Naive thymus-derived CD4-positive, alpha-beta T cell (primary cell): ENCODE measurements around the gene TRIO. TPM values are rescaled to one million over a fixed set of nuclear protein-coding genes. Genes with fewer than 3 reads are reported as not detected.
A peak's percentile ranks its signal among the peaks of the same experiment; 100 is the strongest.
"Not testable (repeated sequence)": the region's sequence is repeated elsewhere in the genome, so short reads cannot be mapped to it uniquely, and the experiment has no call there.

Source experiments
- ATAC-seq: fragments of 150-1000 bp; cut with Tn5 transposase; 2 replicates; pipeline ENCODE4 v1.10.0; 2021; ENCODE audit warnings: mild to moderate bottlenecking, moderate library complexity
- CTCF ChIA-PET: fragments of 350-600 bp; sonication (Branson Sonifier 250); formaldehyde crosslinking; loops from one replicate; lab custom pipeline; 2021; ENCODE audit warnings: antibody characterized with exemption; lab: Charles Lee
- POLR2A ChIA-PET: fragments of 350-600 bp; sonication (Branson Sonifier 250); formaldehyde crosslinking; loops from one replicate; lab custom pipeline; 2021; ENCODE audit warnings: antibody characterized with exemption, inconsistent platforms; lab: Charles Lee
- DNase-seq, 9 donors: peaks; one replicate each; pipeline versions ENCODE4 v3.0.0 to v3.0.0-alpha.2; 2020 to 2022; ENCODE audit warnings: mixed read lengths in 1 of 9
- H3K27ac ChIP-seq: one replicate; pipeline ENCODE4 v1.7.0; 2013; ENCODE audit warnings: mild to moderate bottlenecking, low read depth, low read length, moderate library complexity
- H3K27me3 ChIP-seq, 2 donors: one replicate each; pipeline ENCODE4 v1.7.0; 2013; ENCODE audit warnings: low read length in 2 of 2, mild to moderate bottlenecking in 2 of 2, moderate library complexity in 2 of 2; ENCODE audit not compliant: control insufficient read depth in 2 of 2, insufficient read depth in 2 of 2
- H3K36me3 ChIP-seq, 3 experiments: 1 replicate in 2 of 3; 2 replicates in 1 of 3; pipeline ENCODE4 v1.7.0; 2013; ENCODE audit warnings: low read length in 3 of 3, mild to moderate bottlenecking in 3 of 3, moderate library complexity in 1 of 3; ENCODE audit not compliant: insufficient read depth in 3 of 3, control insufficient read depth in 2 of 3
- H3K4me1 ChIP-seq, 2 donors: one replicate each; pipeline ENCODE4 v1.7.0; 2013; ENCODE audit warnings: low read length in 2 of 2, mild to moderate bottlenecking in 2 of 2, moderate library complexity in 1 of 2; ENCODE audit not compliant: control insufficient read depth in 2 of 2, insufficient read depth in 2 of 2
- H3K4me3 ChIP-seq: 2 replicates; pipeline ENCODE4 v1.7.0; 2013; ENCODE audit warnings: mild to moderate bottlenecking, low read length
- H3K9me3 ChIP-seq, 3 experiments: 1 replicate in 2 of 3; 2 replicates in 1 of 3; pipeline ENCODE4 v1.7.0; 2013; ENCODE audit warnings: low read length in 3 of 3; ENCODE audit not compliant: control insufficient read depth in 2 of 3
- H3K27ac Mint-ChIP-seq, 9 donors: one replicate each; pipeline ENCODE4 v1.8.0; 2020 to 2022; ENCODE audit warnings: mixed read lengths in 9 of 9, mild to moderate bottlenecking in 8 of 9, moderate library complexity in 5 of 9, inconsistent platforms in 2 of 9
- H3K27me3 Mint-ChIP-seq, 5 donors: one replicate each; pipeline ENCODE4 v1.8.0; 2021 to 2022; ENCODE audit warnings: mixed read lengths in 5 of 5, mild to moderate bottlenecking in 1 of 5
- H3K36me3 Mint-ChIP-seq, 5 donors: one replicate each; pipeline ENCODE4 v1.8.0; 2020 to 2022; ENCODE audit warnings: mixed read lengths in 5 of 5, mild to moderate bottlenecking in 3 of 5, inconsistent platforms in 1 of 5
- H3K4me1 Mint-ChIP-seq, 7 donors: one replicate each; pipeline ENCODE4 v1.8.0; 2020 to 2022; ENCODE audit warnings: mixed read lengths in 7 of 7, mild to moderate bottlenecking in 3 of 7, inconsistent platforms in 1 of 7
- H3K4me3 Mint-ChIP-seq, 10 donors: one replicate each; pipeline ENCODE4 v1.8.0; 2020 to 2022; ENCODE audit warnings: mild to moderate bottlenecking in 10 of 10, mixed read lengths in 10 of 10, moderate library complexity in 6 of 10, inconsistent platforms in 2 of 10
- H3K9me3 Mint-ChIP-seq, 11 donors: one replicate each; pipeline ENCODE4 v1.8.0; 2020 to 2022; ENCODE audit warnings: mixed read lengths in 11 of 11, mild to moderate bottlenecking in 4 of 11, inconsistent platforms in 1 of 11, moderate library complexity in 1 of 11
- intact Hi-C, 2 donors: fragments of 100-400 bp; cut with micrococcal nuclease; formaldehyde crosslinking; loops; one replicate each; pipeline ENCODE4 v1.15.1; 2023
- polyA plus RNA-seq, 2 donors: library from polyadenylated mRNA; unstranded; fragments of 300-500 nt; fragmentation: Illumina TruSeq; gene quantifications; one replicate each; pipeline ENCODE4 v1.2.3, GENCODE V29; 2021
- total RNA-seq, 6 experiments: library from RNA in 5 of 6; stranded (reverse) in 5 of 6; gene quantifications; 1 replicate in 5 of 6; 2 replicates in 1 of 6; pipeline ENCODE4 v1.2.3 and lab custom pipeline; 2021 to 2026

Gene TRIO
- total and polyA plus RNA-seq, 7 experiments from 2014 or later = 0.16 to 45.9 (median 5.7) TPM

- H3K4me1 Mint-ChIP-seq = peaks cover 5 to 8% (median 6%) of the 10 kb centered on the region in 7 donors
- H3K4me3 ChIP-seq = no peak overlapping the region
- POLR2A ChIA-PET = no interaction called here
- peaks cover 0 to 13% (median 0%) of the 10 kb centered on the region in 5 donors for H3K27me3 Mint-ChIP-seq
- H3K4me1 ChIP-seq = no peaks in the 10 kb centered on the region
- H3K36me3 Mint-ChIP-seq = no peaks in the 10 kb centered on the region
- no peaks in the 10 kb centered on the region for H3K9me3 ChIP-seq
- no peaks in the 10 kb centered on the region for H3K27me3 ChIP-seq
- peaks cover 0 to 14% (median 2%) of the 10 kb centered on the region in 11 donors for H3K9me3 Mint-ChIP-seq
- no peak for DNase-seq
- intact Hi-C loops = no loop called here
- CTCF ChIA-PET = interaction anchor here (0.6 kb wide), 1 partner anchor 158 kb away, joined by 3 read pairs; no protein-coding TSS in a partner anchor
- no peak for ATAC-seq
- no peak overlapping the region for H3K27ac Mint-ChIP-seq
- no peak overlapping the region for H3K4me3 Mint-ChIP-seq
- no peaks in the 10 kb centered on the region for H3K36me3 ChIP-seq
- H3K27ac ChIP-seq = no peak overlapping the region
Observed at GRCh38 chr5:14551211-14551610, 408.1 kb downstream of the TRIO start.

DNA sequence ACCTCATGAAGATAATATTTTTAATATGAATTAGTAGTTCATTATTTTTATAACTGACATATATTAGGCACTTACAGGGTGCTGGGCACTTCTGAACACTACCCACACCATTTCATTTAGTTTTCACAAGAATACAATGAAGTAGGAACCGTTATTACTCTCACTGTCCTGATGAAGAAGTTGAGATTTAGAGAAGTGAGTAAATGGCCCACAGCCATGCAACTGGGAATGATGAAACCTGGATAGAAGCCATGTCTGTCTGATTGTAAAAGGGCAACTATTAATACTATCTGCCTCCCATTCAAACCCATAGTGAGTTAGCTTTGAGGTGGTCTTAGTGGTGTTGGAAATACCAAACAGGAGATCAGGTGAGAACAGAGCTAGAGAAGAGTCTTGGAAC, 408.9 kb downstream of the TRIO start:
- H3K36me3 Mint-ChIP-seq = no peaks in the 10 kb centered on the region
- intact Hi-C loops = no loop called here
- H3K4me1 ChIP-seq = no peaks in the 10 kb centered on the region
- H3K4me1 Mint-ChIP-seq = peaks cover 5 to 8% (median 6%) of the 10 kb centered on the region in 7 donors
- no peaks in the 10 kb centered on the region for H3K36me3 ChIP-seq
- H3K4me3 ChIP-seq = no peak overlapping the region
- no peak overlapping the region for H3K27ac Mint-ChIP-seq
- DNase-seq (no peak), ATAC-seq (peak; percentile 37)
- CTCF ChIA-PET = no interaction called here
- no peaks in the 10 kb centered on the region for H3K9me3 ChIP-seq
- no peak overlapping the region for H3K27ac ChIP-seq
- peaks cover 0 to 13% (median 0%) of the 10 kb centered on the region in 5 donors for H3K27me3 Mint-ChIP-seq
- POLR2A ChIA-PET = no interaction called here
- H3K9me3 Mint-ChIP-seq = peaks cover 0 to 14% (median 0%) of the 10 kb centered on the region in 11 donors
- no peak overlapping the region for H3K4me3 Mint-ChIP-seq
- no peaks in the 10 kb centered on the region for H3K27me3 ChIP-seq

GRCh38 chr5:14554288-14554687, 411.1 kb downstream of the TRIO start:
- intact Hi-C loops, H3K27me3 ChIP-seq, H3K4me3 Mint-ChIP-seq, POLR2A ChIA-PET, H3K9me3 ChIP-seq, H3K4me3 ChIP-seq, H3K36me3 ChIP-seq, ATAC-seq, H3K27ac ChIP-seq, H3K36me3 Mint-ChIP-seq, CTCF ChIA-PET, DNase-seq, H3K4me1 ChIP-seq: not testable (repeated sequence)
- peak overlapping the region in 1 of 9 donors; percentile 12 for H3K27ac Mint-ChIP-seq
- H3K9me3 Mint-ChIP-seq = peaks cover 0 to 14% (median 0%) of the 10 kb centered on the region in 11 donors
- H3K27me3 Mint-ChIP-seq = peaks cover 0 to 16% (median 0%) of the 10 kb centered on the region in 5 donors
- peaks cover 3 to 19% (median 11%) of the 10 kb centered on the region in 7 donors for H3K4me1 Mint-ChIP-seq

DNA sequence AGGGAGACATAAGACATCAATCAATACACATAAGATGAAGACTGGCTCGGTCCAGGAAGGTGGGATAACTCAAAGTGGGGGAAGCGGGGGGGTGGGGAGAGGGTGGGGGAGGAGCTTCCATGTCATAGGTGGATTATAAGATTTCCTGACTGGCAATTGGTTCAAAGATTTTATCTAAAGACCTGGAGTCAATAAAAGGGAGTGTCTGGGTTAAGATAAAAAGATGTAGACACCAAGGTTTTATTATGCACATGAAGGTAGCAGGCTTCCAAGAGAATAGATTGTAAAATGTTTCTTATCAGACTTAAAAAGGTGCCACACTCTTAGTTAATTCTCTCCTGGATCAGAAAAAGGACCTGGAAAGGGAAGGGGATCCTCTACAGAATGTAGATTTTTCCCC, 412.9 kb downstream of the TRIO start:
- peaks cover 0 to 14% of the 10 kb centered on the region in 2 donors for H3K4me1 ChIP-seq
- H3K36me3 ChIP-seq = no peaks in the 10 kb centered on the region
- ATAC-seq = no peak

GRCh38 chr5:14557203-14557770, 414.1 kb downstream of the TRIO start:
- Histone ChIP-seq H3K9me3 (no peaks in the 10 kb centered on the region), H3K27me3 (no peaks in the 10 kb centered on the region), H3K27ac (no peak overlapping the region), H3K4me3 (no peak overlapping the region), H3K36me3 (no peaks in the 10 kb centered on the region), H3K4me1 (peaks cover 0 to 14% of the 10 kb centered on the region in 2 donors)
- H3K27ac Mint-ChIP-seq = peak overlapping the region in 1 of 9 donors; percentile 42
- H3K4me1 Mint-ChIP-seq = peaks cover 12 to 39% (median 25%) of the 10 kb centered on the region in 7 donors
- POLR2A ChIA-PET = interaction anchor here (0.5 kb wide), 1 partner anchor 14 kb away, joined by 3 read pairs; no protein-coding TSS in a partner anchor
- no peak for ATAC-seq
- H3K4me3 Mint-ChIP-seq = no peak overlapping the region
- peaks cover 0 to 10% (median 0%) of the 10 kb centered on the region in 11 donors for H3K9me3 Mint-ChIP-seq
- no peaks in the 10 kb centered on the region for H3K36me3 Mint-ChIP-seq
- DNase-seq = no peak
- CTCF ChIA-PET = no interaction called here
- intact Hi-C loops = no loop called here
- H3K27me3 Mint-ChIP-seq = peaks cover 0 to 6% (median 0%) of the 10 kb centered on the region in 5 donors

More for the DNA sequence above, 412.9 kb downstream of the TRIO start:
- no peak overlapping the region for H3K27ac Mint-ChIP-seq
- no peak for DNase-seq
- no peak overlapping the region for H3K4me3 Mint-ChIP-seq
- Histone ChIP-seq H3K4me3 (no peak overlapping the region), H3K9me3 (no peaks in the 10 kb centered on the region), H3K27ac (no peak overlapping the region), H3K27me3 (no peaks in the 10 kb centered on the region)
- H3K4me1 Mint-ChIP-seq = peaks cover 12 to 30% (median 21%) of the 10 kb centered on the region in 7 donors
- peaks cover 0 to 6% (median 0%) of the 10 kb centered on the region in 5 donors for H3K27me3 Mint-ChIP-seq
- ChIA-PET POLR2A (no interaction called here), CTCF (no interaction called here)
- H3K9me3 Mint-ChIP-seq = peaks cover 0 to 14% (median 0%) of the 10 kb centered on the region in 11 donors
- intact Hi-C loops = no loop called here
- no peaks in the 10 kb centered on the region for H3K36me3 Mint-ChIP-seq

DNA sequence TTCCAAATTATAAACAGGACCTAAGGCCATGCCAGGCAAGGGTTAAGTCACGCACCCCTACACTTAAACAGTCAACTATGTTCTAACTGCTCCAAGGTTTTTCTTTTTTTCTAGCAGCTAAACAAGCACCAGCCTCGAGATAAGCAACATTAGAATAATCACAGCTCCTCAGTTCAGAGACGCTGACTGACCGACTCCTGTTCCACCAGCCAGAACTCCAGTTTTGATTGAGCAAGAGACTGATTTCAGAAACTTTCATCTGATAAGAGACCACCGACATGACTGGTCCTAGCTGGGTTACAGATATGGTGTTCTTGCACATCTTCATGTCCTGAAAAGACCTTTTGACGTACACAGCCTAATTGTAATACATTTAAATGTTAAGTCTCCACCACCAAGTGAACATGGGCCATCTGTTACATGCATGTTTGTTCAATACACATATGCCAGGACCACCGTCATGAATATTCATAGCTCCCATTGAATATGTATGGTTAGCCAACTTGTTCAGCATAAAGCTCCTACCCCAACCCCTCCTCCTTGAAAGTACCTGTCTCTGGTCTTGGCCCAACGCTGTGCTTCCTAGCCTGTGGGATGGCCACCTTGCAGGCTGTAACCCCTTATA, 414.8 kb downstream of the TRIO start:
- ChIA-PET CTCF (no interaction called here), POLR2A (interaction anchor here (0.5 kb wide), 1 partner anchor 14 kb away, joined by 3 read pairs; no protein-coding TSS in a partner anchor)
- no peak overlapping the region for H3K27ac Mint-ChIP-seq
- no peaks in the 10 kb centered on the region for H3K36me3 Mint-ChIP-seq
- Histone ChIP-seq H3K9me3 (no peaks in the 10 kb centered on the region), H3K4me1 (peaks cover 0 to 14% of the 10 kb centered on the region in 2 donors), H3K4me3 (no peak overlapping the region), H3K27ac (no peak overlapping the region), H3K27me3 (no peaks in the 10 kb centered on the region), H3K36me3 (no peaks in the 10 kb centered on the region)
- DNase-seq (no peak), ATAC-seq (no peak)
- H3K9me3 Mint-ChIP-seq = peaks cover 0 to 7% (median 0%) of the 10 kb centered on the region in 11 donors
- H3K27me3 Mint-ChIP-seq = peaks cover 0 to 6% (median 0%) of the 10 kb centered on the region in 5 donors
- peaks cover 12 to 39% (median 25%) of the 10 kb centered on the region in 7 donors for H3K4me1 Mint-ChIP-seq
- H3K4me3 Mint-ChIP-seq = no peak overlapping the region
- intact Hi-C loops = no loop called here
